Activated T-helper 1 cell treated with anti-CD3 and anti-CD28 coated beads, Interleukin-12 subunit alpha, Interleukin-12 subunit beta, Interleukin-2, Interleukin-4 antibody, amounts not matched to agents 30 ng/mL and 10 ng/mL and 1 ng/mL, durations not matched to agents 14 hours and 24 hours and 36 hours (primary cell): ENCODE measurements around the gene SLC39A11. TPM values are rescaled to one million over a fixed set of nuclear protein-coding genes. Genes with fewer than 3 reads are reported as not detected.
A peak's percentile ranks its signal among the peaks of the same experiment; 100 is the strongest.

Experiments
- DNase-seq: peaks from one replicate; pipeline ENCODE4 v3.0.0; 2021; ENCODE audit warnings: low spot score
- H3K27ac Mint-ChIP-seq: one replicate; pipeline ENCODE4 v1.8.0; 2021; ENCODE audit warnings: mild to moderate bottlenecking, mixed read lengths
- H3K27me3 Mint-ChIP-seq: one replicate; pipeline ENCODE4 v1.8.0; 2022; ENCODE audit warnings: mild to moderate bottlenecking, moderate library complexity, mixed read lengths; ENCODE audit not compliant: insufficient read depth
- H3K36me3 Mint-ChIP-seq: one replicate; pipeline ENCODE4 v1.8.0; 2021; ENCODE audit warnings: low read depth, mixed read lengths
- H3K4me1 Mint-ChIP-seq: one replicate; pipeline ENCODE4 v1.8.0; 2021; ENCODE audit warnings: low read depth, mixed read lengths
- H3K4me3 Mint-ChIP-seq: one replicate; pipeline ENCODE4 v1.8.0; 2021; ENCODE audit warnings: mild to moderate bottlenecking, moderate library complexity, mixed read lengths
- H3K9me3 Mint-ChIP-seq: one replicate; pipeline ENCODE4 v1.8.0; 2021; ENCODE audit warnings: mixed read lengths
- intact Hi-C: fragments of 100-400 bp; cut with micrococcal nuclease; formaldehyde crosslinking; loops from one replicate; pipeline ENCODE4 v1.15.1; 2024
- total RNA-seq: library from RNA; stranded (reverse); gene quantifications from 2 replicates; pipeline ENCODE4 v1.2.3, GENCODE V29; 2022

Gene SLC39A11
- total RNA-seq, 1 donor from 2014 or later: 20.9 TPM

DNA sequence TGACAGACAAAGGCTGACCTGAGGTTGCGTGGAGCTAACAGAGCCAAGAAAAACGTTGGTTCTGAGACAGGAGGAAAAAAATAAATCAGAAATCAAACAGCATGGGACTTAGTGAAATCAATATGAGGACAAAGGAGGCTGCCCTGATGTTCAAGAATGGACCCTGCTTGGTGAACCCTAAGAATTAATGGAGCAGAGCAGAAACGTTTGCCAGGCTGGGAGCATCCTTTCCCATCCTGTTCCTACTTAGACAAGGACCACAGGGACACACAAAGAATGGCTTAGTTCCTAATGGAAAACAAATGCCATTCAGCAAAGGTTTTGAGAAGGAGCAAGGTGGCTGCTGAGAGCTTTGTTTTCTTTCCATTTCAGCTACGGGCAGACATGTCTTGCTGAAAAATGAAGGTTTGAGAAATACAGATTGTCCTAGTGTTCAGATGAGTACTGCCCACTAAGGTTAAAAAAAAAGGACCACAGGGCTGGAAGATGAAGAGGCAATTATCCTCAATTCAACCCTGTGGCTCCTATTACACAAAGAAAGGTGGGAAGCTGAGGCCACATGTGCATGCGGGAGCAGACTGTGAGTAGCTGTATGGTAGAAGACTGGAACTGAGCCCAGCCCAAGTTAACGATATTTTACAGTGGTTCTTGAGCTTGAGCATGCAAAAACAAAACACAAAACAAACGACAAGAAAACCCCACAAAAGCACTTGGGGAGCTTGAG, 230.1 kb downstream of the SLC39A11 start:
- peak overlapping the region; percentile 1 for H3K27ac Mint-ChIP-seq
- H3K27me3 Mint-ChIP-seq: no peaks in the 10 kb centered on the region
- no peak overlapping the region for H3K4me3 Mint-ChIP-seq
- H3K9me3 Mint-ChIP-seq: peaks cover 9% of the 10 kb centered on the region
- H3K4me1 Mint-ChIP-seq: peaks cover 39% of the 10 kb centered on the region
- H3K36me3 Mint-ChIP-seq: peaks cover 3% of the 10 kb centered on the region
- intact Hi-C loops: loop anchor here (5.0 to 10.0 kb wide), 3 partner anchors 132 to 332 kb away; partner anchors contain the start of gene COG1
- no peak for DNase-seq

DNA sequence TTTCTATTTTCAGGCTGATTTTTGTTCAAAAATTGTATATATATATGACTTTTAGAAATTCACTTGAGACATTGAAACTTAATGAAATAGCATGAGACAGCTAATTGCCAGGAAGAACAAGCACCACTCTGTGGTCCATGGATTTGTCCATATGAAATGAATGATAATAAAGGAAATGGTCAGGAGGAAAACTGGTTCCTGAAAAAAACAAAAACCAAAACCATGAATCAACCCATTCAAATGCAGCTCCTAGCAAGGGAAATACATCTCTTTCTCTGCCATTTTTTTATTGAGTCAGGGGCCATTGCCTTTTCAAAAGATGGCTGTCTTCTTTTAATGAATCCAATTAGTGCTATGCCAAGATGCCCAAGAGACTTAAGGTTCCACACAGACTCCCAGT, 230.7 kb downstream of the SLC39A11 start:
- H3K27ac Mint-ChIP-seq: peak overlapping the region; percentile 1
- no peak for DNase-seq
- H3K9me3 Mint-ChIP-seq: peaks cover 9% of the 10 kb centered on the region
- no peak overlapping the region for H3K4me3 Mint-ChIP-seq
- H3K4me1 Mint-ChIP-seq: peaks cover 35% of the 10 kb centered on the region
- H3K36me3 Mint-ChIP-seq: peaks cover 3% of the 10 kb centered on the region
- intact Hi-C loops: loop anchor here (5.0 to 10.0 kb wide), 3 partner anchors 133 to 333 kb away; partner anchors contain the start of gene COG1
- H3K27me3 Mint-ChIP-seq: no peaks in the 10 kb centered on the region

DNA sequence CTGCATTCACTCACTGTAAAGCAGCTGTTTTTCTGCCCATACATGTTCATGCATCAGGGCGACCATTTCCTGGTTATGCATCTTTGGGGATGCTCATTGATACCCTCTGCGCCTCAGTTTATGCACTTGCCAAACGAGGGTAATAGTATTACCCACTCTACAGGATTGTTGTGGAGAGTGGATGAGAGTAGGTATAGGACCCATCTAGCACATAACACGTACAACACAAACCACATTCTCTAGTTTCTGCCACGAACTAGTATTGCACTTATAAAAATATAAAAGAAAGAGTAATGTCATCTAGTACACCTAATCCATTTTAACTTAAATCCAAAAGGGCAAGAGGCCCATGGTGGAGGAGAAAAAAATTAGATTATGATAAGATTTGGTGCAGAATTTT, 231.7 kb downstream of the SLC39A11 start:
- no peaks in the 10 kb centered on the region for H3K27me3 Mint-ChIP-seq
- DNase-seq: no peak
- peaks cover 9% of the 10 kb centered on the region for H3K9me3 Mint-ChIP-seq
- peaks cover 25% of the 10 kb centered on the region for H3K4me1 Mint-ChIP-seq
- peaks cover 3% of the 10 kb centered on the region for H3K36me3 Mint-ChIP-seq
- H3K27ac Mint-ChIP-seq: no peak overlapping the region
- no peak overlapping the region for H3K4me3 Mint-ChIP-seq
- intact Hi-C loops: loop anchor here (5.0 to 10.0 kb wide), 3 partner anchors 134 to 334 kb away; partner anchors contain the start of gene COG1

DNA sequence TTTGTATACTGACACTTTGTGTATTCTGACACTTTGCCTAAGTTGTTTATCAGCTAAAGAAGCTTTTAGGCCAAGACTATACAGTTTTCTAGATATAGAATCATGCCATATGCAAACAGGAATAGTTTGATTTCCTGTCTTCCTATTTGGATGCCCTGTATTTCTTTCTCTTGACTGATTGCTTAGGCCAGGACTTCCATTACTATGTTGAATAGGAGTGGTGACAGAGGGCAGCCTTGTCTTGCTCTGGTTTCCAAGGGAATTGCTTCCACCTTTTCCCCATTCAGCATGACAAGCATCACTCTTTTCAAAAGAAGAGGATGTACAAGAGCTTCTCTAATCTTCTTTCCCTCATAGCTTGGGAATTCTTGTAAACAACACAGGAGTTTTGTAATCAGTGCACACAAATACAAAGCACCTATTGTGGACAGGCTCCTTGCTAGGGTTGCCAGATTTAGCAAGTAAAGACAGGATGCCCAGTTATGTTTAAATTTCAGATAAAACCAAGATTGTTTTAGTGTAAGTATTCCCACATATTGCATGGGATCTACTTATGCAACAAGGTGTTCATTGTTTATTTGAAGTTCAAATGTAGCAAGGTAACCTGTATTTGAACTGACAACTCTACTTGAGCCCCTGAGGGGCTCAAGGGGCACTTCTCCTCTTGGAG, 233.5 kb downstream of the SLC39A11 start:
- Mint-ChIP-seq H3K4me3 (no peak overlapping the region), H3K27ac (no peak overlapping the region), H3K36me3 (peaks cover 3% of the 10 kb centered on the region), H3K4me1 (peaks cover 8% of the 10 kb centered on the region), H3K9me3 (peaks cover 9% of the 10 kb centered on the region), H3K27me3 (no peaks in the 10 kb centered on the region)
- intact Hi-C loops: no loop called here
- DNase-seq: no peak

DNA sequence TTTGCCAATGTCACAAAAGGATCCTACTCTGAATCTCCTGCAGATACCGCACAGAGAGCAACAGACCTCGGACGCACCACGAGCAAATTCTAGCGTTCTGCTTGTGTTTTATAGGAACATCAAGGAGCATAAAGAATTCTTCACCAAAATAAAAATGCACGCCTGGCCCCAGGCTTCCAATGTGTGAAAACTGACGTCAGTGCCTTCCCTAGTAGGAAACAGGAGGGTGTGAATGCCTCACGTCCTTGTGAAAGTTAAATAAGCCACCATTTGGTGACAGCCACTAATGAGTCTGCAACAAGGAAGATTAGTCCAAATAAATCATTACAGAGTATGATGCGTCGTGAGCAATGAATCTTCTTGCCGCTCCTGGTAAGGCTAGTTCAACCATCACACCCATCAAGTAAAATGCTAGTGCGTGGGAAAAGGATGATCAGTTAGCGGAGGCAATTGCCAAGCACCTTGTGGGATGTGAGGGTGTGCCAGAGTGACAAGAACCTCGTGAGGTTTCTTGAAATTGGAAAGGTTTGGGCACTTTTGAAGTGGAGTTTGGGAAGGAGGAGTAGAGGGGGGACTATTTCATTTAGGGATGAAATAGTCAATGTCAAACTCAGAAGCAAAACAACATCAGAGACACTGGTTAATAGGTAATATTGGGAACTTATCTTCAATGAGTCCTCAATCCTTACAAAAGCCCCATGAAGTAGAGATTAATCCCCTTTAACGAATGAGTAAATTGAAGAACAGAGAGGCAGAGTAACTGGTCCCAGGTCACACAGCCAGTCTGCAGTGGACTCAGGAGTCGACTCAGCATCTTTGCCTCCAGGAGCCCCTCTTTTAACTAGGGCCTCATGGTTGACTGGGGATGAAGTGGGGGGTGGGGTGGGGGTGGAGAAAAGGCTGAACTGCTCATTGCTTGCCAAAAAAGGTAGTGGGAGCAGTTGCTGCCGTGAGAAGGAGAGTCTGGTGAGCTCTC, 238.8 kb downstream of the SLC39A11 start:
- Mint-ChIP-seq H3K9me3 (peaks cover 5% of the 10 kb centered on the region), H3K4me1 (no peaks in the 10 kb centered on the region), H3K27ac (no peak overlapping the region), H3K27me3 (no peaks in the 10 kb centered on the region), H3K36me3 (no peaks in the 10 kb centered on the region), H3K4me3 (no peak overlapping the region)
- intact Hi-C loops: no loop called here
- DNase-seq: no peak

DNA sequence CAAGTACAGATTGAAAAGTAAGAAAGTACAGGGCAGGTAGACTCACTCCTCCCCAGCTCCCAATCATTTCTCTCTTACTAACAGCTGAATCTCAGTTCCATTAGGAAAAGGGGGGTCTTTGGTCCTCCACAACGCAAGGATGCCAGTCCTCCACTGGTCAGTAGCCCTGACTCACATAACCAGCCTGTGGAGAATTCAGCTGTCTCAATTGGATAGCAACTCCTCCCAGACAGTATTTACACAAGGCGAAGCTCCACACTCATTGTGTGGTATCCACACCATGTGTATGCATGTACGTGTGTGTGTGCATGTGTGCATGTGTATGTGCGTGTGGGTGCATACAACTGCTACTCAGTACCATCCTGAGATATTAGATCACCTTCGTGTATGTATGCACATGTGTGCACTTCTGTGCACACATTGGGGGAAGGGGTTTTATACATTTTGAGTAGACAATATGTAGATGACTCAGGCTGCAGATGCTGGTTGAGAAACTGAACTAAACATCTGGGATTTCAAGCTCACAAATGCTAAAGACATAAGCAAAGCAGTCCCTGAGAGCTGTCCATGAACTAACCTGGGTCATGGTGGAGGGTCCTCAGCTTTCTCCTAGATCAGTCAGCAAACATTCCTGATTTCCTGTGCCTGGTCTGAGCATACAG, 240.1 kb downstream of the SLC39A11 start:
- H3K27ac Mint-ChIP-seq: no peak overlapping the region
- H3K4me3 Mint-ChIP-seq: no peak overlapping the region
- H3K27me3 Mint-ChIP-seq: no peaks in the 10 kb centered on the region
- DNase-seq: no peak
- H3K9me3 Mint-ChIP-seq: no peaks in the 10 kb centered on the region
- intact Hi-C loops: no loop called here
- H3K36me3 Mint-ChIP-seq: no peaks in the 10 kb centered on the region
- no peaks in the 10 kb centered on the region for H3K4me1 Mint-ChIP-seq

DNA sequence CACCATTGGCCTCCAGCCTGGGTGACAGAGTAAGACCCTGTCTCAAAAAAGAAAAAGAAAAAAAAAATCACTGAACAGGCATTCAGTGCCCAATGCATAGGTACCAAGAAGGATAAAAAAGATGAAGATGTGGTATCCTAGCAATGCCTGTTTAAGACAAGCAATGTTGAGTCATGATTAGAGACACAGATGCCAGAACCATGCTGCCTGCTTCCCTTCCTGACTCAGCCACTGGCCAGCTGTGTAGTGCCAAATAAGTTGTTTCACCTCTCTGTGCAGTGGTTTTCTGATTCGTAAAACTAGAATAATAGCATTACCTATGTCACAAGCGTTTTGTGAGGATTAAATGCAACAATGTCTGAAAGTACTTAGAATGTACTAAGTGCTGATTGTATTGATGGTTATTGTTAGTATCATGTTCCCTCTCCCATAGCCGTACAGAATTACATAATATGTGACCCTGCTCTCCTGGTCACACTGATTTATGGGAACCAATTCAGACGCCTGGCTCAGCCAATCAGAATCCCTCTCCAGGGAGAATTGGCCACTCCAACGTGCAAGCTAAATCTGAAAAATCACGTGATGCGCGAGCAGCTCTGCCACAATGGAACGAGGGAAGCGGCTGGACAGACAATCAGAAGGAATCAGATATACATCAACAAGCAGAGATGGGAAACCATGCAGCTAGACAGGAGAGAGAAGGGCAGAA, 241.9 kb downstream of the SLC39A11 start:
- no peak overlapping the region for H3K4me3 Mint-ChIP-seq

DNA sequence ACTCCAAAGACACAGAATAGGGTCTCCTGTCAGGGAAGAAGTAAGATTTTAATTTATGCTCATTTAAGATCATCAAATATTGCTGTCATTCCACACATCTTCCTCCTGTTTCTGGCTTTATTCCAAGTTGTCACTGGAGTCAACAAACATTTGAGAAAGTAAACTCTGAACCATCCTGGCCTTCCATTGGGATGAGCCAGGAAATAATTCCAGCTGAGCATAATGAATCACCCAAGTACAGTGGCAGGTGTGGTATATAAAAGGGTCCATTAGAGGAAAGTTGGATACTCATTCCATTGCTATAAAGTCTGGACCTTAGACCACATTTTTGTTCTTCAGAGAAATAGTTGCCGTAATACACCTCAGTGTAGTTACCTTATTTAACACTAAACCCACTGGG, 246.1 kb downstream of the SLC39A11 start:
- peaks cover 2% of the 10 kb centered on the region for H3K36me3 Mint-ChIP-seq
- H3K9me3 Mint-ChIP-seq: no peaks in the 10 kb centered on the region
- no peaks in the 10 kb centered on the region for H3K27me3 Mint-ChIP-seq
- intact Hi-C loops: no loop called here
- no peak for DNase-seq
- H3K4me3 Mint-ChIP-seq: no peak overlapping the region
- no peak overlapping the region for H3K27ac Mint-ChIP-seq
- no peaks in the 10 kb centered on the region for H3K4me1 Mint-ChIP-seq

More for the DNA sequence above, 241.9 kb downstream of the SLC39A11 start:
- Mint-ChIP-seq H3K27ac (peak overlapping the region; percentile 7), H3K36me3 (peaks cover 2% of the 10 kb centered on the region), H3K9me3 (no peaks in the 10 kb centered on the region), H3K4me1 (no peaks in the 10 kb centered on the region), H3K27me3 (no peaks in the 10 kb centered on the region)
- intact Hi-C loops: no loop called here
- no peak for DNase-seq

DNA sequence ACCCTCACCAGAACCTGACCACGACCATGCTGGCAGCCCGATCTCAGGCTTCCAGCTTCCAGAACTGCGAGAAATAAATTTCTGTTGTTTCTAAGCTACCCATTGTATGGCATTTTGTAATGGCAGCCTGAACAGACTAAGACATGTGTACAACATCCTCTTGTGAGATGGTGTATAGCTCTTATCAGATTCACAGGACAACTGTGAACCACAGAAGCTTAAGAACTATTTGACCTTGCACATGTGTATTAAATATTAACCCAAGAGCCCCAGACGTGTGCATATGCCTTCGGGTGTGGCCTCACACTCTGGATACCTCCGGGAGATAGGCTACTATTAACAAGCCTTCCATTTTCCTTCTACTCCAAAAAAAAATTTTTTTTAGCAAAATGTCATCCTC, 248.9 kb downstream of the SLC39A11 start:
- Mint-ChIP-seq H3K27me3 (no peaks in the 10 kb centered on the region), H3K27ac (no peak overlapping the region)

DNA sequence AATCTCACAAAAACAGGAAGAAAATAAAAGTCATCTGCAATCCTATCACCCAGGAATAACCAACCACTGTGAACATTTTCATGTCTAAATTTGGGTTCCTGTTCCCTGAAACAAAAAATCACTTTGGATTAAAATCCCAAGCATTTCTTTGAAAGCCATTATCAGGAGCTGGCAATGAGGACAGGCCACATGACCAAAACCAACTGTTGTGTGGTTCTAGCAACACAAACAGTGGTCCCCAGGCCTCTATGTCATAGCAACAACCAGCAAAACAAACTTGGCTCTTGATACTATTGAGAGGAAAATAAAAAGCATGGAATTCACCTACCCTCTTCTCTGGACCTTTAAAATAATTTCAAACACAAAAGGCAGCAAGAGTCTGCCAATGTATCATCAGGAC, 252.5 kb downstream of the SLC39A11 start:
- H3K36me3 Mint-ChIP-seq: peaks cover 2% of the 10 kb centered on the region
- no peak for DNase-seq
- no peaks in the 10 kb centered on the region for H3K27me3 Mint-ChIP-seq
- no peak overlapping the region for H3K4me3 Mint-ChIP-seq
- no peaks in the 10 kb centered on the region for H3K4me1 Mint-ChIP-seq
- no peak overlapping the region for H3K27ac Mint-ChIP-seq
- peaks cover 8% of the 10 kb centered on the region for H3K9me3 Mint-ChIP-seq
- intact Hi-C loops: no loop called here

More for the DNA sequence above, 248.9 kb downstream of the SLC39A11 start:
- peaks cover 4% of the 10 kb centered on the region for H3K36me3 Mint-ChIP-seq
- no peak overlapping the region for H3K4me3 Mint-ChIP-seq
- intact Hi-C loops: no loop called here
- peaks cover 8% of the 10 kb centered on the region for H3K9me3 Mint-ChIP-seq
- H3K4me1 Mint-ChIP-seq: no peaks in the 10 kb centered on the region
- no peak for DNase-seq

DNA sequence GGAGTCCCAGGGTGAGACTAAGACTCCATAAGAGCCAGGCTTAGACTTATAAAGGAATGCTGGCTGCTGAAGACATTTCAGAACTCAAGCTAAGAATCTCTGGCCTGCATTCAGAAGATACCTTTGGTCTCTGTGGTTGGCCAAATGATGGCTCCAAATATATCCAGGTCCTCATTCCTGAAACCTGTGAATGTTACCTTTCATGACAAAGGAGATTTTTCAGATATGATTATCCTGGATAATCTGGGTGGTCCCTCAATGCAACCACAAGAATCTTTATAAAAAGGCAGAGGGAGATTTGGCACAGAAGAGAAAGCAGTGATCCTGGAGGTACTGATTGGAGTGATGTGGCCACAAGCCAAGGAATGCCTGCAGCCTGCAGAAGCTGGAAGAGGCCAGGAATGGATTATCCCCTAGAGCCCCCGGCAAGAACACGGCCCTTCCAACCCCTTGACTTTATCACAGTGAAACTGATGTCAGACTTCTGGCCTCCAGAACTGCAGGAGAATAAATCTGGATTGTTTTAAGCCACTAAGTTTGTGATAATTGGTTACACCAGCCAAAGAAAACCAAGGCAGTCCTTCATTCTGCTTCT, 253.3 kb downstream of the SLC39A11 start:
- intact Hi-C loops: no loop called here
- DNase-seq: no peak
- Mint-ChIP-seq H3K36me3 (peaks cover 2% of the 10 kb centered on the region), H3K9me3 (peaks cover 8% of the 10 kb centered on the region), H3K27me3 (no peaks in the 10 kb centered on the region), H3K4me1 (no peaks in the 10 kb centered on the region), H3K4me3 (no peak overlapping the region), H3K27ac (no peak overlapping the region)
